ENCODE measurements around the gene IQCC. TPM values are rescaled to one million over a fixed set of nuclear protein-coding genes. Genes with fewer than 3 reads are reported as not detected.

IQCC gene
- total RNA-seq, 6 experiments from 2014 or later = 0.27 to 0.87 (median 0.41) TPM

- no peak overlapping the region for H3K4me3 ChIP-seq
- no peak for DNase-seq
- peaks cover 8 to 61% (median 34%) of the 10 kb centered on the region in 4 donors for H3K36me3 ChIP-seq
Measured at GRCh38 chr1:32184650-32185049, 20.8 kb upstream of the IQCC start.

GRCh38 chr1:32186077-32186476, 19.4 kb upstream of the IQCC start:
- Histone ChIP-seq H3K4me1 (peaks cover 0 to 9% (median 3%) of the 10 kb centered on the region in 4 donors), H3K27me3 (no peaks in the 10 kb centered on the region), H3K27ac (no peak overlapping the region), H3K36me3 (peaks cover 17 to 75% (median 45%) of the 10 kb centered on the region in 4 donors), H3K9me3 (no peaks in the 10 kb centered on the region), H3K4me3 (no peak overlapping the region)
- DNase-seq (no peak), ATAC-seq (no peak)
- intact Hi-C loops (cut with DNase I) = no loop called here
- no peak for TF ChIP-seq CTCF (IDR thresholded peaks at IDR 0.05)
- no peak for TF ChIP-seq POLR2A (IDR thresholded peaks at IDR 0.05)
- WGBS (ENCODE audit: insufficient coverage, low coverage, low lambda C conversion rate, missing lambda C conversion rate) = 95% methylated on average over 2 of the region's 2 CpGs

More at GRCh38 chr1:32184650-32185049, 20.8 kb upstream of the IQCC start:
- Histone ChIP-seq H3K4me1 (peaks cover 0 to 17% (median 6%) of the 10 kb centered on the region in 4 donors), H3K27me3 (no peaks in the 10 kb centered on the region), H3K9me3 (no peaks in the 10 kb centered on the region), H3K27ac (no peak overlapping the region)
- intact Hi-C loops (cut with DNase I) = no loop called here
- TF ChIP-seq POLR2A (IDR thresholded peaks at IDR 0.05) (no peak), CTCF (IDR thresholded peaks at IDR 0.05) (no peak)
- no peak for ATAC-seq

GRCh38 chr1:32186491-32186890, 19.0 kb upstream of the IQCC start:
- WGBS (ENCODE audit: insufficient coverage, low coverage, low lambda C conversion rate, missing lambda C conversion rate) = 43% methylated on average over 2 of the region's 2 CpGs
- Histone ChIP-seq H3K9me3 (no peaks in the 10 kb centered on the region), H3K27me3 (no peaks in the 10 kb centered on the region), H3K36me3 (peaks cover 22 to 77% (median 45%) of the 10 kb centered on the region in 4 donors), H3K4me3 (no peak overlapping the region), H3K4me1 (peaks cover 0 to 5% (median 1%) of the 10 kb centered on the region in 4 donors), H3K27ac (no peak overlapping the region)
- no peak for DNase-seq
- intact Hi-C loops (cut with DNase I) = no loop called here
- ATAC-seq = no peak
- TF ChIP-seq POLR2A (IDR thresholded peaks at IDR 0.05) (no peak), CTCF (IDR thresholded peaks at IDR 0.05) (no peak)

- H3K27me3 ChIP-seq = no peaks in the 10 kb centered on the region
- H3K4me3 ChIP-seq = no peak overlapping the region
- DNase-seq (no peak), ATAC-seq (no peak)
- H3K36me3 ChIP-seq = peaks cover 25 to 83% (median 56%) of the 10 kb centered on the region in 4 donors
- H3K4me1 ChIP-seq = no peaks in the 10 kb centered on the region
- no peak overlapping the region for H3K27ac ChIP-seq
- intact Hi-C loops (cut with DNase I) = no loop called here
- no peaks in the 10 kb centered on the region for H3K9me3 ChIP-seq
- 91% methylated on average over 1 of the region's 9 CpGs for WGBS (ENCODE audit: insufficient coverage, low coverage, low lambda C conversion rate, missing lambda C conversion rate)
- TF ChIP-seq CTCF (IDR thresholded peaks at IDR 0.05) = no peak
- TF ChIP-seq POLR2A (IDR thresholded peaks at IDR 0.05) = no peak
Measured at GRCh38 chr1:32187850-32188249, 17.6 kb upstream of the IQCC start.

All from right lobe of liver (tissue), 6 donors.